Loucy (cell line): ENCODE results near the gene BMP3.

Source experiments
- H2AFZ ChIP-seq: fragments of 200-600 bp; sonication (generic); 2 replicates; pipeline ENCODE4 v1.6.0; 2016; ENCODE audit warnings: antibody characterized with exemption, mild to moderate bottlenecking, low read length, moderate library complexity
- H3F3A ChIP-seq: fragments of 200-600 bp; 2 replicates; pipeline ENCODE4 v1.6.0; 2016; ENCODE audit warnings: antibody characterized with exemption, low read depth, mild to moderate bottlenecking
- H3K27me3 ChIP-seq: fragments of 200-600 bp; sonication (generic); 2 replicates; pipeline ENCODE4 v1.6.1; 2014; ENCODE audit warnings: low read length, mild to moderate bottlenecking; ENCODE audit not compliant: insufficient read depth, poor library complexity, severe bottlenecking
- H3K36me3 ChIP-seq: fragments of 200-600 bp; sonication (generic); 2 replicates; pipeline ENCODE4 v1.6.1; 2016; ENCODE audit warnings: low read length; ENCODE audit not compliant: insufficient read depth
- H3K4me1 ChIP-seq: fragments of 200-600 bp; sonication (generic); 2 replicates; pipeline ENCODE4 v1.5.1; 2014; ENCODE audit warnings: low read length, mild to moderate bottlenecking; ENCODE audit not compliant: insufficient read depth, poor library complexity, severe bottlenecking
- H3K4me2 ChIP-seq: fragments of 200-600 bp; sonication (generic); 2 replicates; pipeline ENCODE4 v1.6.0; 2014; ENCODE audit warnings: antibody characterized with exemption, low read length, low read depth, mild to moderate bottlenecking; ENCODE audit not compliant: poor library complexity, severe bottlenecking
- H3K4me3 ChIP-seq: fragments of 200-600 bp; sonication (generic); 2 replicates; pipeline ENCODE4 v1.5.1; 2014; ENCODE audit warnings: low read length, mild to moderate bottlenecking, mixed read lengths; ENCODE audit not compliant: poor library complexity, severe bottlenecking
- H3K79me2 ChIP-seq: fragments of 200-600 bp; sonication (generic); 2 replicates; pipeline ENCODE4 v1.6.1; 2014; ENCODE audit warnings: low read length; ENCODE audit not compliant: insufficient read depth
- H3K9ac ChIP-seq: fragments of 200-600 bp; sonication (generic); 2 replicates; pipeline ENCODE4 v1.6.0; 2014; ENCODE audit warnings: mild to moderate bottlenecking, low read depth, low read length, moderate library complexity; ENCODE audit not compliant: poor library complexity, severe bottlenecking
- H3K9me2 ChIP-seq: fragments of 200-600 bp; sonication (generic); replicated peaks from 2 replicates; pipeline ENCODE4 v1.6.1; 2016; ENCODE audit warnings: low read depth, low read length, mixed read lengths
- H3K9me3 ChIP-seq: fragments of 200-600 bp; sonication (generic); 2 replicates; pipeline ENCODE4 v1.6.1; 2014; ENCODE audit warnings: mild to moderate bottlenecking, antibody characterized with exemption, low read length, low read depth; ENCODE audit not compliant: insufficient read depth
- H4K20me1 ChIP-seq: fragments of 200-600 bp; sonication (generic); 2 replicates; pipeline ENCODE4 v1.6.0; 2014; ENCODE audit warnings: antibody characterized with exemption, low read length, mild to moderate bottlenecking; ENCODE audit not compliant: insufficient read depth, poor library complexity, severe bottlenecking
- CTCF ChIP-seq: fragments of 200-600 bp; sonication (generic); conservative IDR thresholded peaks from 2 replicates; pipeline ENCODE4 v1.5.1; 2014; ENCODE audit warnings: mild to moderate bottlenecking, antibody characterized with exemption, low read length
- EZH2phosphoT487 ChIP-seq: fragments of 200-600 bp; IDR thresholded peaks from 2 replicates; pipeline ENCODE4 v1.6.1; 2018; ENCODE audit warnings: antibody characterized with exemption, mild to moderate bottlenecking, moderate library complexity, borderline replicate concordance

BMP3 gene

GRCh38 chr4:80990851-80991250, 39.7 kb upstream of the BMP3 start:
- no peaks in the 10 kb centered on the region for H3K79me2 ChIP-seq
- no peak for TF ChIP-seq CTCF
- no peak for TF ChIP-seq EZH2phosphoT487
- H3K27me3 ChIP-seq = no peaks in the 10 kb centered on the region
- H3K4me3 ChIP-seq = no peak overlapping the region
- no peaks in the 10 kb centered on the region for H3K9me2 ChIP-seq
- H4K20me1 ChIP-seq = no peaks in the 10 kb centered on the region
- no peaks in the 10 kb centered on the region for H3K9me3 ChIP-seq
- H3K4me1 ChIP-seq = no peaks in the 10 kb centered on the region
- no peak overlapping the region for H3K4me2 ChIP-seq
- no peak overlapping the region for H3K9ac ChIP-seq
- no peaks in the 10 kb centered on the region for H3K36me3 ChIP-seq
- H3F3A ChIP-seq = no peaks in the 10 kb centered on the region
- no peak overlapping the region for H2AFZ ChIP-seq

- TF ChIP-seq CTCF (no peak), EZH2phosphoT487 (no peak)
- Histone ChIP-seq H3K27me3 (no peaks in the 10 kb centered on the region), H3K9me2 (no peaks in the 10 kb centered on the region), H3K79me2 (no peaks in the 10 kb centered on the region), H3K4me1 (peaks cover 4% of the 10 kb centered on the region), H4K20me1 (no peaks in the 10 kb centered on the region), H3K4me3 (no peak overlapping the region), H3F3A (no peaks in the 10 kb centered on the region), H3K36me3 (no peaks in the 10 kb centered on the region), H3K4me2 (no peak overlapping the region), H3K9me3 (peaks cover 4% of the 10 kb centered on the region; the same call in 1 of the 2 replicates), H2AFZ (no peak overlapping the region), H3K9ac (no peak overlapping the region)
These were observed 30.6 kb upstream of the BMP3 start for GRCh38 chr4:80999943-81000342.

GRCh38 chr4:81003597-81004111, 26.9 kb upstream of the BMP3 start:
- Histone ChIP-seq H3K4me1 (peaks cover 4% of the 10 kb centered on the region), H2AFZ (no peak overlapping the region; the same call in 1 of the 2 replicates), H3K4me3 (no peak overlapping the region), H3K9me2 (no peaks in the 10 kb centered on the region), H3K27me3 (no peaks in the 10 kb centered on the region), H3K79me2 (no peaks in the 10 kb centered on the region), H3K9ac (no peak overlapping the region), H4K20me1 (no peaks in the 10 kb centered on the region), H3K36me3 (no peaks in the 10 kb centered on the region), H3F3A (no peaks in the 10 kb centered on the region), H3K4me2 (no peak overlapping the region), H3K9me3 (peaks cover 4% of the 10 kb centered on the region; the same call in 1 of the 2 replicates)
- TF ChIP-seq CTCF (no peak), EZH2phosphoT487 (no peak)
